H1 (cell line): ENCODE results near the gene GRB14. TPM values are rescaled to one million over a fixed set of nuclear protein-coding genes. Genes with fewer than 3 reads are reported as not detected.

Source experiments
- CTCF ChIA-PET: fragments of 300-600 bp; sonication (Branson Sonifier 250); formaldehyde crosslinking; loops from one replicate; lab custom pipeline; 2021; ENCODE audit not compliant: partially characterized antibody; lab: Charles Lee
- POLR2A ChIA-PET: fragments of 300-600 bp; sonication (Branson Sonifier 250); formaldehyde crosslinking; loops from one replicate; lab custom pipeline; 2021; ENCODE audit warnings: inconsistent platforms; ENCODE audit not compliant: partially characterized antibody; lab: Charles Lee
- DNase-seq, 2 experiments: peaks; one replicate each; pipeline versions ENCODE4 v3.0.0 to v3.0.0-alpha.2; 2010 to 2022; ENCODE audit warnings: low spot score in 2 of 2, low read depth in 1 of 2, mixed read lengths in 1 of 2
- FAIRE-seq: peaks from 2 replicates; lab custom pipeline; 2011; peaks lifted over from hg19 to GRCh38; lab: Jason Lieb, UNC
- H2AFZ ChIP-seq: 2 replicates; pipeline ENCODE4 v1.8.1; 2012; ENCODE audit warnings: low read length, inconsistent platforms
- H2AK5ac ChIP-seq: 2 replicates; pipeline ENCODE4 v1.6.1; 2013; ENCODE audit warnings: low read depth, low read length
- H2BK120ac ChIP-seq: replicated peaks from 2 replicates; pipeline ENCODE3; 2013; ENCODE audit warnings: low read depth, low read length, inconsistent platforms
- H2BK12ac ChIP-seq: 2 replicates; pipeline ENCODE4 v1.6.1; 2013; ENCODE audit warnings: low read depth, low read length
- H2BK15ac ChIP-seq: 2 replicates; pipeline ENCODE4 v1.6.1; 2013; ENCODE audit warnings: low read length
- H2BK20ac ChIP-seq: 2 replicates; pipeline ENCODE4 v1.6.1; 2013; ENCODE audit warnings: low read length
- H2BK5ac ChIP-seq: 2 replicates; pipeline ENCODE4 v1.6.1; 2013; ENCODE audit warnings: low read depth, low read length
- H3K14ac ChIP-seq: 2 replicates; pipeline ENCODE4 v1.6.1; 2013; ENCODE audit warnings: inconsistent platforms; ENCODE audit not compliant: insufficient read length
- H3K18ac ChIP-seq: 2 replicates; pipeline ENCODE4 v1.6.1; 2013; ENCODE audit warnings: low read length; ENCODE audit errors: extremely low read depth
- H3K23ac ChIP-seq: 2 replicates; pipeline ENCODE4 v1.6.1; 2013; ENCODE audit warnings: inconsistent platforms; ENCODE audit not compliant: insufficient read length
- H3K23me2 ChIP-seq: 2 replicates; pipeline ENCODE4 v1.6.1; 2013; ENCODE audit warnings: low read depth, low read length
- H3K27ac ChIP-seq: 2 replicates; pipeline ENCODE4 v1.6.1; 2011; ENCODE audit warnings: low read depth, low read length, inconsistent platforms
- H3K27me3 ChIP-seq, 4 experiments: replicated peaks in 1 of 4; 1 replicate in 1 of 4; 2 replicates in 3 of 4; pipeline versions ENCODE4 v1.6.1 to v1.8.1; 2011 to 2013; ENCODE audit warnings: low read length in 3 of 4, mild to moderate bottlenecking in 3 of 4, inconsistent platforms in 2 of 4, mixed read lengths in 2 of 4, moderate library complexity in 1 of 4; ENCODE audit not compliant: control insufficient read depth in 3 of 4, insufficient read depth in 3 of 4; ENCODE audit errors: extremely low read depth in 1 of 4
- H3K36me3 ChIP-seq, 4 experiments: 2 replicates each; pipeline versions ENCODE4 v1.6.1 to v1.8.1; 2011 to 2013; ENCODE audit warnings: mild to moderate bottlenecking in 4 of 4, low read length in 3 of 4, moderate library complexity in 2 of 4, control low read depth in 1 of 4, inconsistent platforms in 1 of 4; ENCODE audit not compliant: insufficient read depth in 4 of 4, control insufficient read depth in 2 of 4
- H3K4ac ChIP-seq: replicated peaks from 2 replicates; pipeline ENCODE3; 2013; ENCODE audit warnings: low read length, low read depth, mixed read lengths, inconsistent platforms; ENCODE audit not compliant: insufficient read length
- H3K4me1 ChIP-seq, 4 experiments: replicated peaks in 1 of 4; 1 replicate in 1 of 4; 2 replicates in 3 of 4; pipeline versions ENCODE4 v1.6.1 to v1.8.1; 2011 to 2013; ENCODE audit warnings: low read length in 3 of 4, inconsistent platforms in 2 of 4, mixed read lengths in 1 of 4; ENCODE audit not compliant: insufficient read depth in 4 of 4, control insufficient read depth in 3 of 4
- H3K4me2 ChIP-seq, 2 experiments: 2 replicates each; pipeline versions ENCODE4 v1.6.1 to v1.8.1; 2011 to 2013; ENCODE audit warnings: low read depth in 2 of 2, low read length in 2 of 2, control low read depth in 1 of 2, inconsistent platforms in 1 of 2, mild to moderate bottlenecking in 1 of 2; ENCODE audit not compliant: insufficient read depth in 1 of 2
- H3K4me3 ChIP-seq, 4 experiments: fragments of 200-600, 300-600 bp in 1 of 4; sonication (generic), shearing (Covaris generic), sonication (Bioruptor Twin) in 1 of 4; 2 replicates each; pipeline versions ENCODE4 v1.5.1 to v1.8.1; 2011 to 2016; ENCODE audit warnings: low read length in 4 of 4, low read depth in 3 of 4, control low read depth in 2 of 4, inconsistent platforms in 2 of 4, mild to moderate bottlenecking in 2 of 4, mixed read lengths in 1 of 4, moderate library complexity in 1 of 4; ENCODE audit not compliant: insufficient read depth in 2 of 4; ENCODE audit errors: extremely low read depth in 1 of 4
- H3K56ac ChIP-seq: replicated peaks from 2 replicates; pipeline ENCODE3; 2013; ENCODE audit warnings: low read depth, mild to moderate bottlenecking, mixed read lengths, low read length, inconsistent platforms; ENCODE audit not compliant: insufficient read length
- H3K79me1 ChIP-seq: 2 replicates; pipeline ENCODE4 v1.6.1; 2013; ENCODE audit warnings: low read depth, low read length, control low read depth
- H3K79me2 ChIP-seq, 2 experiments: 2 replicates each; pipeline versions ENCODE4 v1.6.1 to v1.8.1; 2012 to 2013; ENCODE audit warnings: low read length in 2 of 2, mild to moderate bottlenecking in 2 of 2, inconsistent platforms in 1 of 2; ENCODE audit not compliant: insufficient read depth in 2 of 2, control insufficient read depth in 1 of 2
- H3K9ac ChIP-seq, 4 experiments: replicated peaks in 1 of 4; 1 replicate in 1 of 4; 2 replicates in 3 of 4; pipeline versions ENCODE4 v1.6.1 to v1.8.1; 2011 to 2013; ENCODE audit warnings: low read depth in 3 of 4, low read length in 3 of 4, control low read depth in 2 of 4, mild to moderate bottlenecking in 2 of 4, moderate library complexity in 2 of 4, inconsistent platforms in 1 of 4; ENCODE audit errors: extremely low read depth in 1 of 4
- H3K9me3 ChIP-seq, 2 experiments: 2 replicates each; pipeline versions ENCODE4 v1.6.1 to v1.8.1; 2012 to 2013; ENCODE audit warnings: mild to moderate bottlenecking in 2 of 2, moderate library complexity in 2 of 2, control low read depth in 1 of 2, inconsistent platforms in 1 of 2, low read depth in 1 of 2, low read length in 1 of 2, mixed read lengths in 1 of 2; ENCODE audit not compliant: insufficient read depth in 2 of 2
- H4K20me1 ChIP-seq, 2 experiments: replicated peaks in 1 of 2; 2 replicates each; pipeline versions ENCODE3 to v1.8.1; 2011 to 2013; ENCODE audit warnings: inconsistent platforms in 2 of 2, low read length in 2 of 2, mild to moderate bottlenecking in 1 of 2; ENCODE audit not compliant: insufficient read depth in 2 of 2, control insufficient read depth in 1 of 2
- H4K5ac ChIP-seq: 2 replicates; pipeline ENCODE4 v1.6.1; 2013; ENCODE audit warnings: low read length, low read depth, mixed read lengths, inconsistent platforms; ENCODE audit not compliant: insufficient read length
- H4K8ac ChIP-seq: 2 replicates; pipeline ENCODE4 v1.8.0; 2013; ENCODE audit warnings: mild to moderate bottlenecking, moderate library complexity, low read length, inconsistent platforms; ENCODE audit not compliant: insufficient read depth; ENCODE audit errors: extremely low read depth
- H4K91ac ChIP-seq: replicated peaks from 2 replicates; pipeline ENCODE3; 2013; ENCODE audit warnings: low read length, mixed read lengths, inconsistent platforms; ENCODE audit not compliant: insufficient read length
- BACH1 ChIP-seq: IDR thresholded peaks from 2 replicates; pipeline ENCODE4 v1.6.1; 2012; ENCODE audit warnings: low read length, improper control_type of control experiment
- CREB1 ChIP-seq: IDR thresholded peaks from 2 replicates; pipeline ENCODE4 v1.6.1; 2012; ENCODE audit warnings: inconsistent platforms
- CTBP2 ChIP-seq: IDR thresholded peaks from 2 replicates; pipeline ENCODE4 v1.7.0; 2011; ENCODE audit warnings: borderline replicate concordance, mild to moderate bottlenecking, moderate library complexity, mixed read lengths, low read length; ENCODE audit not compliant: insufficient read depth, insufficient read length
- EP300 ChIP-seq, 2 experiments: IDR thresholded peaks; 1 replicate in 1 of 2; 2 replicates in 1 of 2; pipeline ENCODE4 v1.6.1; 2011 to 2012; ENCODE audit warnings: low read depth in 2 of 2, low read length in 2 of 2, mild to moderate bottlenecking in 2 of 2, borderline replicate concordance in 1 of 2, inconsistent platforms in 1 of 2, moderate library complexity in 1 of 2
- EZH2 ChIP-seq: fragments of 200-600 bp; sonication (generic); IDR thresholded peaks from 2 replicates; pipeline ENCODE4 v1.7.1; 2012; ENCODE audit warnings: low read depth, mild to moderate bottlenecking, moderate library complexity, low read length, inconsistent platforms; ENCODE audit not compliant: severe bottlenecking
- KDM1A ChIP-seq: fragments of 200-600, 300-600 bp; sonication (generic); IDR thresholded peaks from 2 replicates; pipeline ENCODE4 v1.7.1; 2016; ENCODE audit warnings: mild to moderate bottlenecking, low read length, borderline replicate concordance
- NANOG ChIP-seq: IDR thresholded peaks from 2 replicates; pipeline ENCODE4 v1.6.1; 2011; ENCODE audit warnings: low read length, low read depth, mild to moderate bottlenecking, inconsistent platforms; ENCODE audit not compliant: insufficient read depth, poor library complexity, severe bottlenecking
- PHF8 ChIP-seq: fragments of 200-600 bp; sonication (generic); conservative IDR thresholded peaks from 2 replicates; pipeline ENCODE4 v1.7.1; 2012; ENCODE audit warnings: low read depth, mild to moderate bottlenecking, inconsistent platforms, low read length, moderate library complexity
- POLR2A ChIP-seq, 2 experiments: IDR thresholded peaks; 1 replicate in 1 of 2; 2 replicates in 1 of 2; pipeline ENCODE4 v1.6.1; 2011; ENCODE audit warnings: low read depth in 2 of 2, low read length in 2 of 2, mild to moderate bottlenecking in 2 of 2; ENCODE audit errors: control extremely low read depth in 1 of 2
- SIX5 ChIP-seq: IDR thresholded peaks from 2 replicates; pipeline ENCODE4 v1.6.1; 2011; ENCODE audit warnings: mild to moderate bottlenecking, low read depth, low read length
- TAF7 ChIP-seq: optimal IDR thresholded peaks from 2 replicates; pipeline ENCODE3; 2011; ENCODE audit warnings: low read depth, mild to moderate bottlenecking, inconsistent platforms, low read length, moderate library complexity, borderline replicate concordance
- TBP ChIP-seq: IDR thresholded peaks from 2 replicates; pipeline ENCODE4 v1.6.1; 2011; ENCODE audit warnings: low read depth, low read length, improper control_type of control experiment
- TCF12 ChIP-seq: IDR thresholded peaks from 2 replicates; pipeline ENCODE4 v1.6.1; 2011; ENCODE audit warnings: low read depth, mild to moderate bottlenecking, low read length
- USF2 ChIP-seq: IDR thresholded peaks from 2 replicates; pipeline ENCODE4 v1.6.1; 2011; ENCODE audit warnings: low read length, improper control_type of control experiment
- WGBS, 2 experiments: shearing (Covaris generic) in 1 of 2; methylation state at CpG; one replicate each; pipeline versions ENCODE4 v1.1.6 to v1.1.7; 2013 to 2015; ENCODE audit warnings: low lambda C conversion rate in 2 of 2, mixed read lengths in 2 of 2, inconsistent platforms in 1 of 2, low coverage in 1 of 2, missing lambda C conversion rate in 1 of 2; ENCODE audit not compliant: insufficient replicate concordance in 2 of 2, insufficient coverage in 1 of 2, insufficient read length in 1 of 2; ENCODE audit errors: extremely low coverage in 1 of 2, missing lambda C conversion rate in 1 of 2; 5-methylcytosine and 5-hydroxymethylcytosine counted together
- polyA plus RNA-seq, 7 experiments: library from polyadenylated mRNA; depleted of rRNA in 3 of 7; stranded (reverse) in 5 of 7; unstranded in 2 of 7; fragments of >200 nt in 5 of 7; fragments of 200-250 nt in 2 of 7; gene quantifications; 1 replicate in 5 of 7; 2 replicates in 1 of 7; 4 replicates in 1 of 7; pipeline versions ENCODE4 v1.2.1 to v1.2.3, GENCODE V29; 2011 to 2013; ENCODE audit warnings: missing spikeins in 2 of 7, mixed read lengths in 2 of 7
- total RNA-seq: library from RNA; stranded (reverse); fragmentation: NEBNext Ultra II Directional; extraction: Animal tissue kit (Norgen Biotek cat#: 25700); gene quantifications from 2 replicates; pipeline ENCODE4 v1.2.1, GENCODE V29; 2021

GRB14 gene
- total and polyA plus RNA-seq, 2 of the 8 experiments (the other 6 are each of a cell fraction or from before 2014, with no cell fraction given) = 2.5 to 11.6 TPM

- no peak overlapping the region for H3K4me2 ChIP-seq
- H3K36me3 ChIP-seq = no peaks in the 10 kb centered on the region
- no peak overlapping the region for H3K56ac ChIP-seq
- H3K14ac ChIP-seq = no peak overlapping the region
- ChIA-PET CTCF (interaction anchor here (1.4 kb wide), 1 partner anchor 14 kb away, joined by 8 read pairs; no protein-coding TSS in a partner anchor), POLR2A (no interaction called here)
- H3K9me3 ChIP-seq = peaks cover 0 to 3% of the 10 kb centered on the region in 2 experiments; a peak in 1 of 4 replicates
- H2AK5ac ChIP-seq = no peak overlapping the region
- no peaks in the 10 kb centered on the region for H3K27me3 ChIP-seq
- no peak overlapping the region for H3K23ac ChIP-seq
- H2AFZ ChIP-seq = no peak overlapping the region
- no peak overlapping the region for H3K4me3 ChIP-seq
- DNase-seq (no peak), FAIRE-seq (no peak)
- H4K5ac ChIP-seq = no peak overlapping the region
- no peak overlapping the region for H2BK20ac ChIP-seq
- H2BK5ac ChIP-seq = no peak overlapping the region
- H4K8ac ChIP-seq = no peak overlapping the region
- no peak overlapping the region for H2BK12ac ChIP-seq
- no peaks in the 10 kb centered on the region for H3K23me2 ChIP-seq
- no peak overlapping the region for H3K4ac ChIP-seq
- no peaks in the 10 kb centered on the region for H4K20me1 ChIP-seq
- no peak overlapping the region for H3K18ac ChIP-seq
- H2BK15ac ChIP-seq = no peak overlapping the region
- WGBS, 2 experiments = 91% methylated on average over 5 of the region's 5 CpGs; no CpG with 5 or more reads in 1 of the 2 experiments
- H3K79me1 ChIP-seq = no peaks in the 10 kb centered on the region
- H4K91ac ChIP-seq = no peak overlapping the region
- no peak overlapping the region for H2BK120ac ChIP-seq
- no peak overlapping the region for H3K27ac ChIP-seq
- no peaks in the 10 kb centered on the region for H3K79me2 ChIP-seq
- no peak overlapping the region for H3K9ac ChIP-seq
- no peaks in the 10 kb centered on the region for H3K4me1 ChIP-seq
- TF ChIP-seq CREB1 = no peak
- TF ChIP-seq KDM1A = no peak
- TF ChIP-seq EZH2 = no peak
- no peak for TF ChIP-seq USF2
- TF ChIP-seq TAF7 = no peak
- no peak for TF ChIP-seq BACH1
- TF ChIP-seq POLR2A (IDR thresholded peaks at IDR 0.05; ENCODE audit: control extremely low read depth in 1 of 2, low read depth in 2 of 2, low read length in 2 of 2) = no peak
- TF ChIP-seq PHF8 = no peak
- no peak for TF ChIP-seq SIX5
- no peak for TF ChIP-seq TBP
- no peak for TF ChIP-seq CTBP2
- TF ChIP-seq EP300 (IDR thresholded peaks at IDR 0.05; ENCODE audit: borderline replicate concordance in 1 of 2, low read depth in 2 of 2, low read length in 2 of 2) = no peak
- TF ChIP-seq NANOG = no peak
- TF ChIP-seq TCF12 = no peak
Observed at GRCh38 chr2:164545484-164545883, 75.8 kb downstream of the GRB14 start.
